GM23338 (cell line): Measurements from ENCODE around the gene TMEM151B.

ENCODE experiments used
- CREB1 ChIP-seq: fragments of 250-450 bp; sonication (Bioruptor Pico); IDR thresholded peaks from 2 replicates; pipeline ENCODE4 v1.5.0; 2020; ENCODE audit warnings: low read depth, mild to moderate bottlenecking, moderate library complexity
- CTCF ChIP-seq, 2 experiments: fragments of 200-600 bp in 1 of 2; sonication (generic) in 1 of 2; conservative IDR thresholded peaks; 2 replicates each; pipeline versions ENCODE4 v1.5.1 to v1.6.1; 2016 to 2017; ENCODE audit warnings: antibody characterized with exemption in 2 of 2, low read depth in 2 of 2, mild to moderate bottlenecking in 2 of 2, moderate library complexity in 1 of 2
- EZH2 ChIP-seq: fragments of 200-600 bp; sonication (generic); IDR thresholded peaks from one replicate; pipeline ENCODE4 v1.8.0; 2017; ENCODE audit warnings: antibody characterized with exemption, mild to moderate bottlenecking, low read depth; ENCODE audit not compliant: unreplicated experiment
- POLR2AphosphoS5 ChIP-seq: IDR thresholded peaks from 2 replicates; pipeline ENCODE4 v1.6.1; 2016; ENCODE audit warnings: antibody characterized with exemption, low read depth
- TF ChIP-seq, protein P1 (sequence below): IDR thresholded peaks from one replicate; pipeline ENCODE4 v1.6.1; 2018; ENCODE audit warnings: antibody characterized with exemption; ENCODE audit not compliant: unreplicated experiment

- TF ChIP-seq CTCF (conservative IDR thresholded peaks at IDR 0.05; ENCODE audit: low read depth in 2 of 2): no peak
- TF ChIP-seq EZH2: no peak
- no peak for TF ChIP-seq POLR2AphosphoS5
- TF ChIP-seq, protein P1, sequence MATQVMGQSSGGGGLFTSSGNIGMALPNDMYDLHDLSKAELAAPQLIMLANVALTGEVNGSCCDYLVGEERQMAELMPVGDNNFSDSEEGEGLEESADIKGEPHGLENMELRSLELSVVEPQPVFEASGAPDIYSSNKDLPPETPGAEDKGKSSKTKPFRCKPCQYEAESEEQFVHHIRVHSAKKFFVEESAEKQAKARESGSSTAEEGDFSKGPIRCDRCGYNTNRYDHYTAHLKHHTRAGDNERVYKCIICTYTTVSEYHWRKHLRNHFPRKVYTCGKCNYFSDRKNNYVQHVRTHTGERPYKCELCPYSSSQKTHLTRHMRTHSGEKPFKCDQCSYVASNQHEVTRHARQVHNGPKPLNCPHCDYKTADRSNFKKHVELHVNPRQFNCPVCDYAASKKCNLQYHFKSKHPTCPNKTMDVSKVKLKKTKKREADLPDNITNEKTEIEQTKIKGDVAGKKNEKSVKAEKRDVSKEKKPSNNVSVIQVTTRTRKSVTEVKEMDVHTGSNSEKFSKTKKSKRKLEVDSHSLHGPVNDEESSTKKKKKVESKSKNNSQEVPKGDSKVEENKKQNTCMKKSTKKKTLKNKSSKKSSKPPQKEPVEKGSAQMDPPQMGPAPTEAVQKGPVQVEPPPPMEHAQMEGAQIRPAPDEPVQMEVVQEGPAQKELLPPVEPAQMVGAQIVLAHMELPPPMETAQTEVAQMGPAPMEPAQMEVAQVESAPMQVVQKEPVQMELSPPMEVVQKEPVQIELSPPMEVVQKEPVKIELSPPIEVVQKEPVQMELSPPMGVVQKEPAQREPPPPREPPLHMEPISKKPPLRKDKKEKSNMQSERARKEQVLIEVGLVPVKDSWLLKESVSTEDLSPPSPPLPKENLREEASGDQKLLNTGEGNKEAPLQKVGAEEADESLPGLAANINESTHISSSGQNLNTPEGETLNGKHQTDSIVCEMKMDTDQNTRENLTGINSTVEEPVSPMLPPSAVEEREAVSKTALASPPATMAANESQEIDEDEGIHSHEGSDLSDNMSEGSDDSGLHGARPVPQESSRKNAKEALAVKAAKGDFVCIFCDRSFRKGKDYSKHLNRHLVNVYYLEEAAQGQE: no peak
- no peak for TF ChIP-seq CREB1 (CRISPR knock-in tag)
Observed at GRCh38 chr6:44228031-44228430, 42.2 kb upstream of the TMEM151B start.
